ENCODE measurements around the gene IVD. TPM values are rescaled to one million over a fixed set of nuclear protein-coding genes. Genes with fewer than 3 reads are reported as not detected.

Gene IVD
- total RNA-seq, 1 donor from 2014 or later, result 18.0 TPM

DNA sequence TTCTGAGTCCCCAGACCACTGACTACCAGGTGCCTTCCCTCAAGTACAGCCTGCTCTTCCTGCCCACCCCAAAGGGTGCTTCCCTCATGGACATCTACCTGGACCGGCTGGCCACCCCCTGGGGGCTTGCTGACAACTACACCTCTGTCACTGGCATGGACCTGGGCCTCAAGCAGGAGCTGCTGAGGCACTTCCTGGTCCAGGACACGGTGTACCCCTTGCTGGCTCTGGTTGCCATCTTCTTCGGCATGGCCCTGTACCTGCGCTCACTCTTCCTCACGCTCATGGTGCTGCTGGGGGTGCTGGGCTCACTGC is 38.3 kb upstream of the IVD start:
- Histone ChIP-seq H3K36me3 (no peaks in the 10 kb centered on the region), H3K4me3 (no peak overlapping the region), H2AFZ (replicated peaks) (peak overlapping the region; percentile 55), H4K20me1 (ENCODE audit: low read depth) (no peaks in the 10 kb centered on the region), H3F3A (ENCODE audit: low read depth) (no peaks in the 10 kb centered on the region), H3K79me2 (ENCODE audit: low read depth) (no peaks in the 10 kb centered on the region), H3K9ac (no peak overlapping the region), H3K9me3 (ENCODE audit: low read depth) (no peaks in the 10 kb centered on the region), H3K4me1 (no peaks in the 10 kb centered on the region), H3K27ac (no peak overlapping the region), H3K27me3 (peaks cover 65% of the 10 kb centered on the region), H3K4me2 (peak overlapping the region; percentile 81)
- TF ChIP-seq, protein P1, sequence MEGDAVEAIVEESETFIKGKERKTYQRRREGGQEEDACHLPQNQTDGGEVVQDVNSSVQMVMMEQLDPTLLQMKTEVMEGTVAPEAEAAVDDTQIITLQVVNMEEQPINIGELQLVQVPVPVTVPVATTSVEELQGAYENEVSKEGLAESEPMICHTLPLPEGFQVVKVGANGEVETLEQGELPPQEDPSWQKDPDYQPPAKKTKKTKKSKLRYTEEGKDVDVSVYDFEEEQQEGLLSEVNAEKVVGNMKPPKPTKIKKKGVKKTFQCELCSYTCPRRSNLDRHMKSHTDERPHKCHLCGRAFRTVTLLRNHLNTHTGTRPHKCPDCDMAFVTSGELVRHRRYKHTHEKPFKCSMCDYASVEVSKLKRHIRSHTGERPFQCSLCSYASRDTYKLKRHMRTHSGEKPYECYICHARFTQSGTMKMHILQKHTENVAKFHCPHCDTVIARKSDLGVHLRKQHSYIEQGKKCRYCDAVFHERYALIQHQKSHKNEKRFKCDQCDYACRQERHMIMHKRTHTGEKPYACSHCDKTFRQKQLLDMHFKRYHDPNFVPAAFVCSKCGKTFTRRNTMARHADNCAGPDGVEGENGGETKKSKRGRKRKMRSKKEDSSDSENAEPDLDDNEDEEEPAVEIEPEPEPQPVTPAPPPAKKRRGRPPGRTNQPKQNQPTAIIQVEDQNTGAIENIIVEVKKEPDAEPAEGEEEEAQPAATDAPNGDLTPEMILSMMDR (IDR thresholded peaks at IDR 0.05), result no peak
- TF ChIP-seq EZH2 (IDR thresholded peaks at IDR 0.05) (no peak), EZH2phosphoT487 (IDR thresholded peaks at IDR 0.05) (no peak)
- H3K36me3 Mint-ChIP-seq, result no peaks in the 10 kb centered on the region
- H3K4me3 Mint-ChIP-seq, result no peak overlapping the region
- H3K9me3 Mint-ChIP-seq, result no peaks in the 10 kb centered on the region
- no peak overlapping the region for H3K27ac Mint-ChIP-seq
- peaks cover 31% of the 10 kb centered on the region for H3K27me3 Mint-ChIP-seq (ENCODE audit: insufficient read depth, low read depth)
- peaks cover 4% of the 10 kb centered on the region for H3K4me1 Mint-ChIP-seq
- no peak for DNase-seq (ENCODE audit: low spot score)

DNA sequence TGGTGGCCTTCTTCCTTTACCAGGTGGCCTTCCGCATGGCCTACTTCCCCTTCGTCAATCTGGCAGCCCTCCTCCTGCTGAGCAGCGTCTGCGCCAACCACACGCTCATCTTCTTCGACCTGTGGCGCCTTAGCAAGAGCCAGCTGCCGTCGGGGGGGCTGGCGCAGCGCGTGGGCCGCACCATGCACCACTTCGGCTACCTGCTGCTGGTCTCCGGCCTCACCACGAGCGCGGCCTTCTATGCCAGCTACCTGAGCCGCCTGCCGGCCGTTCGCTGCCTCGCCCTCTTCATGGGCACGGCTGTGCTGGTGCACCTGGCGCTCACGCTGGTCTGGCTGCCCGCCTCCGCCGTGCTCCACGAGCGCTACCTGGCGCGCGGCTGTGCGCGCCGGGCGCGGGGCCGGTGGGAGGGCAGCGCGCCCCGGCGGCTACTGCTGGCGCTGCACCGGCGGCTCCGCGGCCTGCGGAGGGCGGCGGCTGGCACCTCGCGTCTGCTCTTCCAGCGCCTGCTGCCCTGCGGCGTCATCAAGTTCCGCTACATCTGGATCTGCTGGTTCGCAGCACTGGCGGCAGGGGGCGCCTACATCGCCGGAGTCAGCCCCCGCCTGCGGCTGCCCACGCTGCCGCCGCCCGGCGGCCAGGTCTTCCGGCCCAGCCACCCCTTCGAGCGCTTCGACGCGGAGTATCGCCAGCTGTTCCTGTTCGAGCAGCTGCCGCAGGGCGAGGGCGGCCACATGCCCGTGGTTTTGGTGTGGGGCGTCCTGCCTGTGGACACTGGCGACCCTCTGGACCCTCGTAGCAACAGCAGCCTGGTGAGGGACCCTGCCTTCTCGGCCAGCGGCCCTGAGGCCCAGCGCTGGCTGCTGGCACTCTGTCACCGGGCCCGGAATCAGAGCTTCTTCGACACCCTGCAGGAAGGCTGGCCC is 37.6 kb upstream of the IVD start:
- Histone ChIP-seq H3K4me2 (peak overlapping the region; percentile 81), H3K9me3 (ENCODE audit: low read depth) (no peaks in the 10 kb centered on the region), H3K9ac (no peak overlapping the region), H4K20me1 (ENCODE audit: low read depth) (no peaks in the 10 kb centered on the region), H3K36me3 (no peaks in the 10 kb centered on the region), H3K79me2 (ENCODE audit: low read depth) (no peaks in the 10 kb centered on the region), H2AFZ (replicated peaks) (peak overlapping the region; percentile 81), H3K27me3 (peaks cover 60% of the 10 kb centered on the region), H3K4me3 (peak overlapping the region; percentile 35), H3F3A (ENCODE audit: low read depth) (no peaks in the 10 kb centered on the region), H3K27ac (no peak overlapping the region), H3K4me1 (no peaks in the 10 kb centered on the region)
- Mint-ChIP-seq H3K9me3 (no peaks in the 10 kb centered on the region), H3K4me1 (peaks cover 4% of the 10 kb centered on the region), H3K36me3 (no peaks in the 10 kb centered on the region), H3K27me3 (ENCODE audit: insufficient read depth, low read depth) (peaks cover 29% of the 10 kb centered on the region), H3K4me3 (no peak overlapping the region), H3K27ac (no peak overlapping the region)
- DNase-seq (ENCODE audit: low spot score), result peak; percentile 96
- TF ChIP-seq, protein P1 (IDR thresholded peaks at IDR 0.05), result peak; percentile 79
- TF ChIP-seq EZH2phosphoT487 (IDR thresholded peaks at IDR 0.05), result no peak

DNA sequence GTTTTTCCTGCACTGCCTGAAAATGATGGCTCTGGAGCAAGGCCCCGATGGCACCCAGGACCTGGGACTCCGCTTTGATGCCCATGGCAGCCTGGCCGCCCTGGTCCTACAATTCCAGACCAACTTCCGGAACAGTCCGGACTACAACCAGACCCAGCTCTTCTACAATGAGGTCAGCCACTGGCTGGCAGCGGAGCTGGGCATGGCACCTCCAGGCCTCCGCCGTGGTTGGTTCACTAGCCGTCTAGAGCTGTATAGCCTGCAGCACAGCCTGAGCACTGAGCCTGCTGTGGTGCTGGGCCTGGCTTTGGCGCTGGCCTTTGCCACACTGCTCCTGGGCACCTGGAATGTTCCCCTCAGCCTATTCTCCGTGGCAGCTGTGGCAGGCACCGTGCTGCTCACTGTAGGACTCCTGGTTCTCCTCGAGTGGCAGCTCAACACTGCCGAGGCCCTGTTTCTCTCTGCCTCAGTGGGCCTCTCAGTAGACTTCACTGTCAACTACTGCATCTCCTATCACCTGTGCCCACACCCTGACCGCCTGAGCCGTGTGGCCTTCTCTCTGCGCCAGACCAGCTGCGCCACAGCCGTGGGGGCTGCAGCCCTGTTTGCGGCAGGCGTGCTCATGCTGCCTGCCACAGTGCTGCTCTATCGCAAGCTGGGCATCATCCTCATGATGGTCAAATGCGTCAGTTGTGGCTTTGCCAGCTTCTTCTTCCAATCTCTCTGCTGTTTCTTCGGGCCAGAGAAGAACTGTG is 36.7 kb upstream of the IVD start:
- no peaks in the 10 kb centered on the region for H4K20me1 ChIP-seq (ENCODE audit: low read depth)
- TF ChIP-seq EZH2 (IDR thresholded peaks at IDR 0.05), result no peak
- TF ChIP-seq, protein P1 (IDR thresholded peaks at IDR 0.05), result no peak
- no peak for TF ChIP-seq EZH2phosphoT487 (IDR thresholded peaks at IDR 0.05)
- no peaks in the 10 kb centered on the region for H3K9me3 Mint-ChIP-seq
- no peaks in the 10 kb centered on the region for H3K36me3 Mint-ChIP-seq
- H3K27ac ChIP-seq, result no peak overlapping the region
- H3K27me3 ChIP-seq, result peaks cover 60% of the 10 kb centered on the region
- H3K4me3 Mint-ChIP-seq, result peak overlapping the region; percentile 74
- no peaks in the 10 kb centered on the region for H3K36me3 ChIP-seq
- H3K4me1 Mint-ChIP-seq, result peaks cover 4% of the 10 kb centered on the region
- H2AFZ ChIP-seq (replicated peaks), result no peak overlapping the region
- H3K4me2 ChIP-seq, result no peak overlapping the region
- H3K27ac Mint-ChIP-seq, result peak overlapping the region; percentile 96
- DNase-seq (ENCODE audit: low spot score), result no peak
- no peak overlapping the region for H3K4me3 ChIP-seq
- no peaks in the 10 kb centered on the region for H3K4me1 ChIP-seq
- no peaks in the 10 kb centered on the region for H3K9me3 ChIP-seq (ENCODE audit: low read depth)
- peaks cover 23% of the 10 kb centered on the region for H3K27me3 Mint-ChIP-seq (ENCODE audit: insufficient read depth, low read depth)
- H3K79me2 ChIP-seq (ENCODE audit: low read depth), result no peaks in the 10 kb centered on the region
- H3K9ac ChIP-seq, result no peak overlapping the region
- no peaks in the 10 kb centered on the region for H3F3A ChIP-seq (ENCODE audit: low read depth)
